IPS DF 6.9 (cell line): ENCODE measurements around the gene POR.
"Not testable (repeated sequence)": the region's sequence is repeated elsewhere in the genome, so short reads cannot be mapped to it uniquely, and the experiment has no call there.

Source experiments
- DNase-seq: peaks from one replicate; pipeline ENCODE4 v3.0.0-alpha.2; 2013; ENCODE audit warnings: low read depth, low spot score
- H3K27ac ChIP-seq: one replicate; pipeline ENCODE4 v1.5.1; 2013; ENCODE audit warnings: low read length, control low read depth
- H3K27me3 ChIP-seq: 2 replicates; pipeline ENCODE4 v1.6.1; 2013; ENCODE audit warnings: mild to moderate bottlenecking, low read length; ENCODE audit not compliant: control insufficient read depth, insufficient read depth
- H3K36me3 ChIP-seq: 2 replicates; pipeline ENCODE4 v1.6.1; 2013; ENCODE audit warnings: low read length; ENCODE audit not compliant: control insufficient read depth, insufficient read depth
- H3K4me1 ChIP-seq: 2 replicates; pipeline ENCODE4 v1.6.1; 2013; ENCODE audit warnings: low read length; ENCODE audit not compliant: control insufficient read depth, insufficient read depth
- H3K4me3 ChIP-seq: 2 replicates; pipeline ENCODE4 v1.5.1; 2013; ENCODE audit warnings: mild to moderate bottlenecking, low read length
- H3K9me3 ChIP-seq: 2 replicates; pipeline ENCODE4 v1.6.1; 2013; ENCODE audit warnings: low read length, inconsistent platforms; ENCODE audit not compliant: control insufficient read depth, insufficient read depth
- WGBS: extraction: QIAGEN DNeasy Blood & Tissue Kit; methylation state at CpG from one replicate; pipeline ENCODE4 v1.1.7; 2013; ENCODE audit warnings: mixed read lengths, missing lambda C conversion rate; ENCODE audit not compliant: insufficient read length, insufficient coverage; 5-methylcytosine and 5-hydroxymethylcytosine counted together

POR gene

GRCh38 chr7:75900617-75901315, 14.2 kb upstream of the POR start:
- no peak overlapping the region for H3K27ac ChIP-seq
- H3K9me3 ChIP-seq: no peaks in the 10 kb centered on the region
- no peak for DNase-seq
- no peaks in the 10 kb centered on the region for H3K27me3 ChIP-seq
- H3K4me3 ChIP-seq: no peak overlapping the region
- no CpG with 5 or more reads among the region's 9 CpGs for WGBS
- H3K4me1 ChIP-seq: peaks cover 1% of the 10 kb centered on the region; the same call in 1 of the 2 replicates
- H3K36me3 ChIP-seq: no peaks in the 10 kb centered on the region

DNA sequence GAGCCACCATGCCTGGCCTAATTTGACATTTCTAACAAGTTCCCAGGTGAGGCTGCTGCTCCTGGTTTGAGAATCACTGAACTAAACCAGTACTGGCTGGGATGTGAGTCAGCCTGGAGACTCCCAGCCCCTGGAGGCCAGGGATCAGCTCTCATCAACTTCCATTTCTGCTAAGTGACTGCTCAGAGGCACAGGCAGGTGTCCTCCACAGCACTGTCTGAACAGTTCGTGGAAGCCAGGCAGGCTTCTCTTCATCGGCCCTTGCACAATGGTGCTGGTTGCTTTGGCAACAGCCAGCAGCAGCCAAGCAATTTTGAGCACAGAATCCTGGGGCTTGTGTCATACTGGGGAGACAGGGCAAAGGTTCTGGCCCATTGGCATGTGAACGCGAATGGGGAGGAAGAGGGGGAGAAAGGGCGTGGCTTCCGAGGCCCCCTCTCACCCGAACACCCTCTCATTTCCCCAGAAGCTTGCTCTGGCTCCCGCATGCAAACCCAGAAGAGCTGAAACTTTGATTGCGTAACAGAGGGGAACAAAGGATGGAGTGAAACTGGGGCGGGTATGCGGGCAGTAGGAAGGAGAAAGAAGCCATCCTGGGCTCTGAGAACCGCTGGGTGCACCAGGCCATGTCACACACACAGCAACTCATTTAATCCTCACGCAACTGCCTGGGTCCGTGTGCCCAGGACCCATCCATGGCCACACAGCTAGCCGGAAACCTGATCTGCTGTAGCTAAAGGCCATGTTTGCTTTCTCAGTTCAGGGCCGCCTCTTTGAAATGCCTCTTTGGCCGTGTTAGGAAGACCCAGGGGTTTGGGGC, 9.0 kb upstream of the POR start:
- H3K4me1 ChIP-seq: peaks cover 2% of the 10 kb centered on the region; the same call in 1 of the 2 replicates
- H3K4me3 ChIP-seq: no peak overlapping the region
- WGBS: no CpG with 5 or more reads among the region's 17 CpGs
- H3K9me3 ChIP-seq: no peaks in the 10 kb centered on the region
- H3K27me3 ChIP-seq: no peaks in the 10 kb centered on the region
- DNase-seq: peak; percentile 33
- H3K36me3 ChIP-seq: no peaks in the 10 kb centered on the region
- H3K27ac ChIP-seq: no peak overlapping the region

DNA sequence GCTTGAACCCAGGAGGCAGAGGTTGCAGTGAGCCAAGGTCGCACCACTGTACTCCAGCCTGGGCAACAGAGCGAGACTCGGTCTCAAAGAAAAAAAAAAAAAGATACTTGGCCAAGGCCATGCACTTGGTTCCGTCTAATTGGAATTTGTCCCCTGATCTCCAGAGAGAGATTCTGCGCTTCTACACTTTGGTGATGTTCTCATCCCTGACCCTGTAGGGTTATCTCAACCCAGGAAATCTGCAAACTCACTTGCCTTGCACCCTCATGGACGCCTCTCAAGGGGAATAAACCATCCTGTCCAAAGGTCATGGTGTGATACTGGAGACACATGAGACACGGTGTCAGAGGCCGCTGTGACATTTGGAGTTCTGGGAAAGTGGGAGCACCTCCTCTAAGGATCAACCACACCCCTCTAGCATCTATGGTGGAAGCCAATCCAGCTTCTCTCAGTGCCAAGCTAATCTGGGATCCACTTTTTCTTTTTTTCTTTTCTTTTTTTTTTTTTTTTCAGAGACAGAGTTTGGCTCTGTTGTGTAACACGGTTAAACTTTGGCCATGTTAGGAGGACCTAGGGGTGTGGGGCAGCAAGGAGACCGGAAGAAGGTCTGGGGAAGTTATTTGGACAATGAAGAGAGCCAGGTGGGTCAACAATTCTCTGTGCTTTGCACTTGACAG, 7.8 kb upstream of the POR start:
- no peaks in the 10 kb centered on the region for H3K36me3 ChIP-seq
- DNase-seq: no peak
- H3K27ac ChIP-seq: no peak overlapping the region
- H3K4me3 ChIP-seq: no peak overlapping the region
- H3K9me3 ChIP-seq: no peaks in the 10 kb centered on the region
- peaks cover 2% of the 10 kb centered on the region; the same call in 1 of the 2 replicates for H3K4me1 ChIP-seq
- no peaks in the 10 kb centered on the region for H3K27me3 ChIP-seq
- WGBS: no CpG with 5 or more reads among the region's 10 CpGs

DNA sequence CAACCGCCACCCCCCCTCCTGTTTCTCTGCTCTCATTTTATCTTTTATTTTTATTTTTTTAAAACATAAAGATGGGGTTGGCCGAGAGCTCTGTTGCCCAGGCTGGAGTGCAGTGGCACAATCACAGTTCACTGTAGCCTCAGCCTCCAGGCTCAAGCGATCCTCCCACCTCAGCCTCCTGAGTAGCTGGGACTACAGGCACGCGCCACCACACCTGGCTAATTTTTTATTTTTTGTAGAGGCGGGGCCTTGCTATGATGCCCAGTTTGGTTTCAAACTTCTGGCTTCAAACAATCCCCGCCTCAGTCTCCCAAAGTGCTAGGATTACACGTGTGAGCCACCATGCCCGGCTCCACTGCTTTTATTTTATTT, 7.3 kb upstream of the POR start:
- not testable (repeated sequence) for H3K27ac ChIP-seq, H3K4me1 ChIP-seq
- no CpG with 5 or more reads among the region's 9 CpGs for WGBS

DNA sequence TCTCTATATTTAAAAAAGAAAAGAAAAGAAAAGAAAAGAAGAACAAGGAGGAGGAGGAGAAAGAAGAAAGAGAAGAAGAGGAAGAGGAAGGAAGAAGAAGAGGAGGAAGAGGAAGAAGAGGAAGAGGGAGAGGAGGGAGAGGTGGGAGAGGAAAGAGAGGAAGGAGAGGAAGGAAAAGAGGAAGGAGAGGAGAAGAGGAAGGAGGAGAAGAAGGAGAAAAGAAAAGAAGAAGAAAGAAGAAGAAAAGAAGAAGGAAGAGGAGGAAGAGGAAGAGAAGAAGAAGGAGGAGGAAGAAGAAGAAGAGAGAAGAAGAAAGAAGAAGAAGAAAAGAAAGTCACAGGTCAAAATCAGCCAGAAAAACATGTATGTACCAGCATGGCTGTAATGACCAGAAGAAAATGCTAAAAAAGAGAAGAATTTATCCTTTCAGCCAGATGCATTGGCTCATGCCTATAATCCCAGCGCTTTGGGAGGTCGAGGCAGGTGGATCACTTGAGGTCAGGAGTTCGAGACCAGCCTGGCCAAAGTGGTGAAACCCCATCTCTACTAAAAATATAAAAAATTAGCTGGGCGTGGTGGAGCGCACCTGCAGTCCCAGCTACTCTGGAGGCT, 5.3 kb upstream of the POR start:
- peaks cover 2% of the 10 kb centered on the region; the same call in 1 of the 2 replicates for H3K4me1 ChIP-seq
- WGBS: no CpG with 5 or more reads among the region's 5 CpGs
- no peak overlapping the region for H3K4me3 ChIP-seq
- DNase-seq: no peak
- no peaks in the 10 kb centered on the region for H3K27me3 ChIP-seq
- H3K9me3 ChIP-seq: no peaks in the 10 kb centered on the region
- no peak overlapping the region for H3K27ac ChIP-seq
- no peaks in the 10 kb centered on the region for H3K36me3 ChIP-seq

More for the DNA sequence above, 7.3 kb upstream of the POR start:
- H3K27me3 ChIP-seq, H3K36me3 ChIP-seq, DNase-seq, H3K9me3 ChIP-seq, H3K4me3 ChIP-seq: not testable (repeated sequence)

GRCh38 chr7:75911186-75911585, 3.8 kb upstream of the POR start:
- DNase-seq, H3K4me3 ChIP-seq, H3K4me1 ChIP-seq, H3K27me3 ChIP-seq, H3K36me3 ChIP-seq, H3K27ac ChIP-seq, H3K9me3 ChIP-seq: not testable (repeated sequence)
- WGBS: no CpG with 5 or more reads among the region's 12 CpGs

DNA sequence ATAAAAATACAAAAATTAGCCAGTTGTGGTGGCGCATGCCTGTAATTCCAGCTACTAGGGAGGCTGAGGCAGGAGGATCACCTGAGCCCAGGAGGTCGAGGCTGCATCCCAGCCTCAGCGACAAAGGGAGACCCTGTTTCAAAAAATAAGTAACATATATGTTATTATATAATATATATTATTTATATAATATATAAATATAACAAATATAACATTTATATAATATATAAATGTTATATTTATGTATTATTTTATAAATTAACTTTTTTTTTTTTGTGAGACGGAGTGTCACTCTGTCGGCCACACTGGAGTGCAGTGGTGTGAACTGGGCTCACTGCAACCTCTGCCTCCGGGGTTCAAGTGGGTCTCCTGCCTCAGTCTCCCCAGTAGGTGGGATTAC, 1.5 kb upstream of the POR start:
- Histone ChIP-seq H3K4me3 (no peak overlapping the region), H3K36me3 (no peaks in the 10 kb centered on the region), H3K4me1 (no peaks in the 10 kb centered on the region; the same call in 1 of the 2 replicates), H3K27me3 (no peaks in the 10 kb centered on the region), H3K27ac (no peak overlapping the region), H3K9me3 (no peaks in the 10 kb centered on the region)
- no CpG with 5 or more reads among the region's 6 CpGs for WGBS
- no peak for DNase-seq

- no peaks in the 10 kb centered on the region for H3K9me3 ChIP-seq
- H3K36me3 ChIP-seq: no peaks in the 10 kb centered on the region
- no peaks in the 10 kb centered on the region for H3K27me3 ChIP-seq
- H3K4me1 ChIP-seq: no peaks in the 10 kb centered on the region; the same call in 1 of the 2 replicates
- no CpG with 5 or more reads among the region's 18 CpGs for WGBS
- H3K27ac ChIP-seq: no peak overlapping the region
- peak overlapping the region; percentile 46; the same call in 1 of the 2 replicates for H3K4me3 ChIP-seq
- no peak for DNase-seq
Measured at GRCh38 chr7:75914169-75914654, 743 bp upstream of the POR start.

DNA sequence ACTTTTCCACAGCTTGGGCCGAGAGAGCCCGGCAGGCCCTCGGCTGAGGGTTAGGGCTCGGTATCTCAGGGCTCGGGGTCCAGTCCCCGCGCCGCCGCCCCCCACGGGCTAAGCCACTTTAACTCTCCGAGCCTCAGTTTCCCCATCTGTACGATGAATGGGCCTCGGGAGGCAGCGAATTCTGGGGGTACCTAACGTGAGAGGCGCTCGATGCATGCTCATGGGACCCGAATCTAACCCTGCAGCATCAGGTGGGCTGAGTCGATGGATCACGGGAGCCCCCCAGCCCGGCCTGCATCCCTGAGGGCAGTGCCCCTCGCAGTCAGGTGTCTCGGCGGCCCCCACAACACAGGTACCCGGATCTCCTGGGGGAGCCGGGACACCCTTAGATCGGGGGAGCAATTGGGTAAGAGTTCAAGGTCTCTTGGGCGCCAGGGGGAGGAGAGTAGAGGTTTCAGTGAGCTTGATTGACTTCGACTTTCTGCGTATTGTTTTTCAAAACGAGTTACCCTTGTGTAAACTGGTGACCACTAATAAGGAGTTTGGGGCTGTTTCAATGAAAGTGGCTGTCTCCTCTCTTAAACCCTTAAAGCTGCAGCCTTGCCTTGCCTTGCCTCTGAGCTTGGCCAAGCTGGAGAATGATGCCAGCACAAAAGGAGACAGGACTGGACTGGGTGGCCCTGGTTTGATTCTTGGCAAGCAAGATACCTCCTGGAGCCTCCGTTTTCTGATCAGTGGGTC, 631 bp downstream of the POR start:
- H3K4me1 ChIP-seq: no peaks in the 10 kb centered on the region; the same call in none of the 2 replicates
- H3K9me3 ChIP-seq: no peaks in the 10 kb centered on the region
- DNase-seq: no peak
- H3K27ac ChIP-seq: no peak overlapping the region
- H3K27me3 ChIP-seq: no peaks in the 10 kb centered on the region
- no peaks in the 10 kb centered on the region for H3K36me3 ChIP-seq
- H3K4me3 ChIP-seq: peak overlapping the region; percentile 77
- WGBS: no CpG with 5 or more reads among the region's 32 CpGs
